HG02678 (cell line): ENCODE data around the gene FARP2.

Experiments used
- ATAC-seq: cut with Tn5 transposase; IDR thresholded peaks from one replicate; pipeline ENCODE4 v1.9.1; 2021; ENCODE audit warnings: mild to moderate bottlenecking, moderate library complexity; ENCODE audit not compliant: unreplicated experiment

FARP2 gene

DNA sequence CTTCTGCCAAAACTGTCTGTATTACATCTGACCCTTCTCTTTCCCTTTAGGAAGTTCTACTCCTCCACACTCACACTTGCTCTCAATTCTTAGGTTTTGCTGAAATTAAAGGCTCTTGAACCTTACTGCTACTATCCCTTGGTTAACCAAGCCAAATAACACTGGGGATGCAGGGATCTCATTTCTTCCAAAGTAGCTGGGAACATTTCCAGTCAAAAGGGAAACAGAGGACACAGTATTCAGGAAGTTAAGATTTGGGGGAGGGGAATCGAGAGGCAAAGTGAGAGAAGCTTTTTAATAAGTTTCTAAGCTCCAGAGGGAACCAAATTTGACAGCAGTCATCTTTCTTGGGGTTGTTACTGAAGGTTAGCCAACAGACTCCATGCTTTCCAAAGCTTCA is 34.2 kb upstream of the FARP2 start:
- no peak for ATAC-seq

GRCh38 chr2:241323778-241324177 is 32.3 kb upstream of the FARP2 start:
- ATAC-seq, result peak; percentile 50

DNA sequence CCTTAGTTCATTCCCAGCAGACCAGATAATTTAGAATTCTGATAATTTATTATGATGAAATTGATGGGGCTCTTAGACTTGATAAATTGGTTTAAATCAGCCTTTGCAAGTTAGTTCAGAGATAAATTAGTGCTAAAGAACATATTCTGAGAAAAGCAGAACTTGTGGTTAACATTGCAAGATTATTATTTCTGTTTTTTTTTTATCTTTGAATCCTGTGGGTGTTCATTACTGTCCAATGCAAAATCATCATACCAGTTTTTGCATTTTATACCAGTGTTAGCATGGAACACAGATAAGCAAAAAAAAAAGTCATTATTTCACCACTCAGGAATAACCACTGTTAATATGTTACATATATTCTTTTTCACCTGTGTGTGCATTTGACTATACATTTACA is 31.3 kb upstream of the FARP2 start:
- ATAC-seq, result no peak

- no peak for ATAC-seq
These were observed 30.8 kb upstream of the FARP2 start for GRCh38 chr2:241325257-241325656.

DNA sequence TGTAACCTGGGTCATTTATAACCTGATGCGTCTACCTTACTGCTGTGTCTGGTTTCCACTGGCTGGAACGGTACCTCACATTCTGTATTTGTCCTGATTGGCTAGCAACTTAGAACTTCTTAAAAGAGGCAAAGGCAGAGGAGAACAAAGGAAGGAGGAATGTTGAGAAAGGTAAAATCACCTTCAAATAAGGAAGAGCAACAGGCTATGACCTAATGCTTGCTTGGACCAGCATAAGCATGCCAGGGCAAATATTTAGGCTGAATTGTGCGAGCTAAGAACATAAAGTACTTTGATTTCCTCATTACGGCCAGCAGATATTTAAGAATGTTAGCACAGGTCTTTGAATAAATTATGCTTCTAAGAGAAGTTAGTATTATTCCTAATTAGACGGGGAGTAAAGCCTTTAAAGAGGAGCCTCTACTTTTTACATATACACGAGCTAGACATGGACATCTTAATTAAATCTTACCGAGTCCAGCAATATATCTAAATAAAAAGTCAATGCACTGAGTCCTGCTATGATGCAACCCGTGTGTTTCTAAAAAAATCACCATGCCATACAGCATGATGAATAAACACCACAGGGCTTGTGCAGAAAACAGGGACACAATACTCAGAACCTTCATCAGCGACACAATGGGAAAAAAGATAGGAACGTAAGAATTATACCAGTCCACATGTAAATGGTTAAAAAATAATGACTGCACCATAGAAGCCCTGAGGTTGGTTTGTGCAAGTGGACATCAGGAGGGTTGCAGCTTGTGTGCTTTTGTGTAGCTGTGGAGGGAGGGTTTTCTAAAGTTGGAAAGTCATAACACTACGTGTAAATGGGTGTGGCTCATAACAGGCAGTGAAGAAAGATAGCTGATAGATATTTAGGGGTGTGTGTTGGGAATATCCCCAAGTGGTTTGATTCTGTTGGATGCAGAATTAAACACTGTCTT is 26.1 kb upstream of the FARP2 start:
- ATAC-seq, result no peak

GRCh38 chr2:241330616-241330981 is 25.5 kb upstream of the FARP2 start:
- no peak for ATAC-seq

DNA sequence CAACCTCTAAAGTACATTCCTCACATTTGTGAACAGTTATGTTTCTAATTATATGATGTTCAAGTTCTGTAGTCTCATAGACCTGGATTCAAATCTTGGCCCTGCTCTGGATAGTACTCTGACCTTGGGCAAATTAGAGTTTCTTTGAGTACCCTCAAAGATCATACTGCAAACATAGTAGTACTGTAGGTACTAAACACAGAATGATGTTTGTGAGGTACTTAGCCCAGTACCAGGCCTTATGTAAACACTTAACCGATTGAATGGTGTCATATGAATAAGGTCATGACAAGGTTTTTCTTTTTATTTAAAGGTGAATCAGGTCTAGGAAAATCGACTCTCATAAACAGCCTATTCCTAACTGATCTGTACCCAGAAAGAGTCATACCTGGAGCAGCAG is 21.3 kb upstream of the FARP2 start:
- no peak for ATAC-seq

DNA sequence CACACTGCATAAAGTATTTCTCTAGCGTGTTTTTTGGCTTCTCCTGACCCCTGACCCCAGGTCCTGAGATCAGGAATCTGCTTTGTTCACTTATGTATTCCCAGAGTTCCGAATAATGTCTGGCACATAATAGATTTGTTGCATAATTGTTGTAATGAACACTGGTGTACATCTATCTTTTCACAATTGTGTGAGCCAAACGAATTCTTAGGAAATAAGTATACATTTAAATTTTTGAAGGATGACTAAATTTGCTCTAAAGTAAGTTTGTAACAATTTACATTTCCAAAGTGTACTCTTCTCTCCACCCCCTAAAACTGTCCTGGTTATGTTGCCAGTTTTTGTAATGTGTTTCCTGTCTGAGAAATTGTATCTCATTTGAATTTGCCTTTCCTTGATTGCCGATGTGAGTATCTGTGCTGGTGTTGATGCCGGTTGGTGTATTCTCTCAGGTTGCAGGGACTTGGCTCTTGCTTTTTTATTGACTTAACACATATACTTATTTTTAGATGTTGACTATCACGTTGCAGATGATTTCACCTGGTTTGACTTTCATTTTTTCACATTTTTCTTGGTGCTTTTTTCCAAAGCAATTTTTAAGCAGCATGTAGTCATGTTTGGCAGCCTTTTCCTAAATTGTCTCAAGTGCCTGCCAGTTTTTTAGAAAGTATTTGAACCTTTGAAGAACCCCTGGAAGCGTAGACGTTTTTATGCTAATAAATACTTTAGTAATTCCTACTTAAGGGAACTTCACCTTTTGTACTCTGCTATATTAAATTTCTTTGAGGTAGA is 16.1 kb upstream of the FARP2 start:
- ATAC-seq, result no peak

DNA sequence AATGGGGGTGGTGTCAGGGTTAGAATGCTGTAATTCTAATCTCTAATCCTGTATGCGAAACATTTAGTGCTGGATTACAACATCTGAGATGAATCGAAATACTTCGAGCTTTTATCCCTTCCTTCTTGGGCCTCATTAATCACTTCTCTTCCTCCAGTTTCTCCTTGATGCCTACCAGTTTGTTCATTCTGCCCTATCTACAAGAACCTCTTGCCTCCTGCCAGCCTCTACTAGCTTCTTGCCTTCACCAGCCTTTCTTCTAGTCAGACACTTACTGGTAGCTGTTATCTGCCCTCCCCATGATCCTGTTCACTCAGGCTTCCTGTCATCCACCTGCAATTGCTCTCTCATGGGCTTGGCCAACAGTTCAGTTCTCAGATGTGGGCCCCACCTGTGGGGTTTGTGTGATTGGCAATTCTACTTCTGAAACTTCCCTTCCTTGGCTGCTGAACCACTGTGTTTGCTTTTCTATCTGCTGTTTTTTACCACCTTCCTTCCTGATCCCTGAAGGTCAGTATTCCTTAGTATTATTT is 15.4 kb upstream of the FARP2 start:
- ATAC-seq, result no peak

- no peak for ATAC-seq
These were observed 11.0 kb upstream of the FARP2 start for GRCh38 chr2:241344925-241345651.

DNA sequence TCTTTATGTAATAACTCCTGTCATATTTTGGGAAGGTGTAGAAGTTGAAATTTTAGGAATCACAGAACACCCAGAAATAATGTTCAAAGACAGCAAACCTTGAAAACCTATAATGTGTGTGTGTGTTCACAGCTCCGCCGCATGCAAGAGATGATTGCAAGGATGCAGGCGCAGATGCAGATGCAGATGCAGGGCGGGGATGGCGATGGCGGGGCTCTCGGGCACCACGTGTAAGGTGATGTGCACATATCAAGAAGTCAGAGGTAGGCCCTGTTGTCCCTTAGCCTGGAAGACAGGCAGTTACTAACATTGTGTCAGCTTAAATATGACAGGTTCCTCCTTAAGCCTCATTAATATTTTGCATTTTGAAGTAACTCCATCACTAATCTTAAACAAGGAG is 6.1 kb upstream of the FARP2 start:
- no peak for ATAC-seq

- no peak for ATAC-seq
These were observed 5.6 kb upstream of the FARP2 start for GRCh38 chr2:241350530-241350877.

DNA sequence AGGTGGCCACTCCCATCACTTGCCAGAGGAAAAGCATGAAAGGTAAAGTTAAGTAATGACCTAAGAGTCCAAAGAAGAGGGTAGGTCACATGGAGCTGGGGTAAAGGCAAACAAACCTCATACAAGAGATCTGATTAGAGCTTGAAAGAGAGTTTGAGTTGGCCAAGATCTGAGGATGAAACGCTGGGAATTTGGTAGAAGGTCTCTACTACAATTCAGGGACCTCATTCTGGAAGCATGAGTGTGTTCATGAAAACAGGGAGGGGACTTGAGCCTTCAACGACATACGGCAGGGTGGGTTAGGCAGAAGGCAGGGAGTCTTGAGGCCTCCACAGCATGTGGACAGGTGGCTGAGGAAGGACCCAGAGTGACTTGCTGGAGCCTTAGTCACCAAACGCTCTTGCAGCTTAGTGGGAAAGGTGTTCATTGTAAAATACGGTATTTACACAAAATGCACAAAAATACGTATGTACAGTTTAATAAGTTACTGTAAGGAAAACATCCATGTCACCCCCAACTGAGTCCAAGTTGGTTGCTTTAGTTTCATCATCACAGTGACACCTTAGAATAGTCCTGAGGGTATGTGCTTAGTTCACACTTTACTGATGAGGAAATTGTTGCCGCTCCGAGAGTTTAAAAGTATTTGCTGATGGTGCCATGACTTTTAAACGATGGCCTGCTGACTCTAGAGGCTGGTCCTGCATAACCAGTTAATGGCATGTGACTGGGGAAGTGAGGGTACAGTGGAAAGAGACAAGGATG is 5.0 kb upstream of the FARP2 start:
- no peak for ATAC-seq

GRCh38 chr2:241351640-241352031 is 4.4 kb upstream of the FARP2 start:
- no peak for ATAC-seq

- no peak for ATAC-seq
These were observed 3.9 kb upstream of the FARP2 start for GRCh38 chr2:241352227-241352626.

DNA sequence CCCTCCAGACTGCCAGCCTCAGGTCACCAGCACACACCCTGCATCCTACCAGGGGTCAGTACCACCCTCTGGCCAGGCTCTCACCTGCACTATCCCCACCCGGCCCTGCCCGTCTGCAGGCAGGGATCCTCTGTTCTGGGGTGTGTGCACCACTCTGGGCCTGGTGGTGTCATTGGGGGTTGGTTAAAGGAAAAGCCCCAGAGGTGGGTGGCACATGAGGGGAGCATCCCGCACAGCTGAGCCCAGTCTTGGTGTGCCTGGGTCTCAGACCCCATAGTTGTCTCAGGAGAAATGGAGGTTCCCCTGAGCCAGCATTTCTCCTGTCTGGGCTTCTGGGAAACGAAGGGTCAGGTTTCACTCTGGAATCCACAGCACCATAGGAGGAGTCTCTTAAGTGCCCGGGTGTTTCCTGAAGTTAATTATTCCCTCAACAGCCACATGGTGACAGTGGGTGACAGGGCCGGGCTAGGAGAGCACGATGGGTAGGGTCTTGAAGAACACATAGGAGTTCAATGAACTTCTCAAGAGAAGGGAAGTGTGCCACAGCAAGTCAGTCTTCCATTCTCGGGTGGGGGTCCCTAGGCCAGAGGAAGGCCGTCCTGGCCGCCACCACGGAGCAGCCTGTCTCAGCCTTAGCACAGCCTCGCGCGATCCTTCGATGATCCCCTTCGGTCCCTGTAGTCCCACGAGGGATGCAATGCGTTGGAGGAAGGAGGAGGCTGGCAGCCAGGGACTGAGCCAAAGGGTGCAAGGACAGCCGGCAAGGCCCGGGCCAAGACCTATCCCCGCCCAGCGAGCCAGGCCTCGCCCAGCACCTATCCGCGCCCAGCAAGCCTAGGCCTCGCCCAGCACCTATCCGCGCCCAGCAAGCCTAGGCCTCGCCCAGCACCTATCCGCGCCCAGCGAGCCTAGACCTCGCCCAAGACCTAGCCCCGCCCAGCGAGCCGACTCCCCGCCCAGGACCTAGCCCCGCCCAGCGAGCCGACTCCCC is 1.1 kb upstream of the FARP2 start:
- peak; percentile 29 for ATAC-seq

GRCh38 chr2:241356871-241357260 is 781 bp downstream of the FARP2 start:
- ATAC-seq, result no peak

- ATAC-seq, result no peak
These were observed 1.4 kb downstream of the FARP2 start for GRCh38 chr2:241357531-241357930.

- ATAC-seq, result no peak
These were observed 2.4 kb downstream of the FARP2 start for GRCh38 chr2:241358470-241358869.
